ENCODE measurements around the gene SERPINF2. TPM values are rescaled to one million over a fixed set of nuclear protein-coding genes. Genes with fewer than 3 reads are reported as not detected.
"Not testable (repeated sequence)": the region's sequence is repeated elsewhere in the genome, so short reads cannot be mapped to it uniquely, and the experiment has no call there.

The SERPINF2 gene
- total RNA-seq, 2 donors from 2014 or later, result 1.0 to 1.7 TPM

DNA sequence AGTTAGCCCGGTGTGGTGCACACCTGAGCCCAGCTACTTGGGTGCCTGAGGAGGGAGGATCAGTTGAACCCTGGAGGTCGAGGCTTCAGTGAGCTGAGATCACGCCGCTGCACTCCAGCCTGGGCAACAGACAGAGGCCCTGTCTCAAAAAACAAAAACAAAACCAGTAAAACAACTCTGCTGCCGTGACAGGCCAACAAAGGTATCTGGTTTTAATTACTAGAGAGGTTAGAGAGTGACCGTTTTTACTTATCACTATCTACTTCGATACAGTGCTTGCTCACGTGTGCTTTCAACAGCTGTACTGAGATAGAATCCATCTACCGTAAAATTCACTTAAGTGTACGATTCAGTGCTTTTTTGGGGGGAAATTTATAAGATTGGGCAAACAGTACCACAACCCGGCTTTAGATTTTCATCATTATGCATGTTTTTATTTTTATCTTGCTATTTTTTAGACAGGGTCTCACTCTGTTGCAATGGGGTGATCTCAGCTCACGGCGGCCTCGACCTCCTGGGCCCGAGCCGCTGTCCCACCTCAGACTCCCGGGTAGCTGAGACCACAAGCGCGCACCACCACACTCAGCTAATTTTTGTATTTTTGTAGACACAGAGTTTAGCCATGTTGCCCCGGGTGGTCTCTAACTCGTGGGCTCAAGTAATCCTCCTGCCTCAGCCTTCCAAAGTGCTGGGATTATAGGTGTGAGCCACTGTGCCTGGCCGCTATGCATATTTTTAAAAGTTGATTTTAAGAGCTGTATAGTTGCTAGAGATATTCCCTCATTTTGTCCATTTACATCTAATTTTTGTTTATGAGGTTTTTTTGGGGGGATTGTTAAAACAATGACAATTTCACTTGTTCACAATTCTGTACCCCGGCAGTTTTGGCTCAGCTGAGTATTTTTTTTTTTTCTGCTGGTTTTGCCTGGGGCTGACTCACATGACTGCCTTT is 50.1 kb downstream of the SERPINF2 start:
- no peak overlapping the region for H3K27ac ChIP-seq
- intact Hi-C loops (cut with DNase I), result no loop called here
- TF ChIP-seq, protein P1, sequence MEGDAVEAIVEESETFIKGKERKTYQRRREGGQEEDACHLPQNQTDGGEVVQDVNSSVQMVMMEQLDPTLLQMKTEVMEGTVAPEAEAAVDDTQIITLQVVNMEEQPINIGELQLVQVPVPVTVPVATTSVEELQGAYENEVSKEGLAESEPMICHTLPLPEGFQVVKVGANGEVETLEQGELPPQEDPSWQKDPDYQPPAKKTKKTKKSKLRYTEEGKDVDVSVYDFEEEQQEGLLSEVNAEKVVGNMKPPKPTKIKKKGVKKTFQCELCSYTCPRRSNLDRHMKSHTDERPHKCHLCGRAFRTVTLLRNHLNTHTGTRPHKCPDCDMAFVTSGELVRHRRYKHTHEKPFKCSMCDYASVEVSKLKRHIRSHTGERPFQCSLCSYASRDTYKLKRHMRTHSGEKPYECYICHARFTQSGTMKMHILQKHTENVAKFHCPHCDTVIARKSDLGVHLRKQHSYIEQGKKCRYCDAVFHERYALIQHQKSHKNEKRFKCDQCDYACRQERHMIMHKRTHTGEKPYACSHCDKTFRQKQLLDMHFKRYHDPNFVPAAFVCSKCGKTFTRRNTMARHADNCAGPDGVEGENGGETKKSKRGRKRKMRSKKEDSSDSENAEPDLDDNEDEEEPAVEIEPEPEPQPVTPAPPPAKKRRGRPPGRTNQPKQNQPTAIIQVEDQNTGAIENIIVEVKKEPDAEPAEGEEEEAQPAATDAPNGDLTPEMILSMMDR (IDR thresholded peaks at IDR 0.05), result no peak
- H3K9ac ChIP-seq (ENCODE audit: low read depth in 2 of 2, low read length in 2 of 2), result no peak overlapping the region
- DNase-seq, result no peak
- no peaks in the 10 kb centered on the region for H3K27me3 ChIP-seq
- H3K4me1 ChIP-seq, result no peaks in the 10 kb centered on the region
- H3K9me3 ChIP-seq, result no peaks in the 10 kb centered on the region
- H3K36me3 ChIP-seq, result no peaks in the 10 kb centered on the region
- H3K4me3 ChIP-seq, result no peak overlapping the region

DNA sequence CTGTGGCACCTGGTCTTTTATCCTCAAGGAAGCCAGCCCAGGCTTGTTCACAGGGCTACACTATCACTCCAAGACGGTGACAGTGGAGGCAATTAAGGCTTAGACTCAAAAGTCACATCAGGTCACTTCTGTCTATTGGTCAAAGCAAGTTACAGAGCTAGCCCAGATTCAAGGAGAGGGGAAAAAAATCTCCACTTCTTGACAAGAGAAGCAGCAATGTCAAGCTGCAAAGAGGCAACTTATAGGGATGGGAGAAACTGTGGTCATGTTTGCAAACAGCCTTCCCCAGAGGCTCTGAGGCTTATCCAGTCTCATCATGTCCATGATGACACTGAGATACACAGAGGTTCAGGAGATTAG is 50.8 kb downstream of the SERPINF2 start:
- DNase-seq, result no peak
- intact Hi-C loops (cut with DNase I), result no loop called here
- H3K27ac ChIP-seq, result no peak overlapping the region
- no peak overlapping the region for H3K9ac ChIP-seq (ENCODE audit: low read depth in 2 of 2, low read length in 2 of 2)
- H3K4me1 ChIP-seq, result no peaks in the 10 kb centered on the region
- H3K27me3 ChIP-seq, result no peaks in the 10 kb centered on the region
- no peak overlapping the region for H3K4me3 ChIP-seq
- H3K9me3 ChIP-seq, result no peaks in the 10 kb centered on the region
- TF ChIP-seq, protein P1 (IDR thresholded peaks at IDR 0.05), result no peak
- H3K36me3 ChIP-seq, result no peaks in the 10 kb centered on the region

DNA sequence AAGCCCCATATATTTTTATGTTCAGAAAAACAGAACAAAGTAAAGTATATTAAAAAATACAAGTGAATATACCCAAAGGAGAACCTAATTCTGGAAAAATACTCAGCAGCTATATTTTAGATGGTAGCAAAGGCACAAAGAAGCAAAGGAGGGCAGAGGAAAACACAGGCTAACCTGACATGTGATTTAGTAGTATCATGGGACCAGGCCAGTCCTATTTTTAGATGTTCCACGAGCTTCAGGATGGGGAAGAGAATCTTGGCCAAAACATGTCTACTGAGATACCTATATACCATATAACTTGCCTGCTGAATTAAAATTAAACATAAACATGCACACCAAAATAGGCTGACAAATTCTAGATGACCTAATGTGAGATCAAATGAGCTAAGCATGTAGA is 54.1 kb downstream of the SERPINF2 start:
- Histone ChIP-seq H3K9ac (ENCODE audit: low read depth in 2 of 2, low read length in 2 of 2) (no peak overlapping the region), H3K36me3 (peaks cover 3% of the 10 kb centered on the region), H3K4me1 (no peaks in the 10 kb centered on the region), H3K4me3 (no peak overlapping the region), H3K9me3 (no peaks in the 10 kb centered on the region), H3K27ac (no peak overlapping the region), H3K27me3 (no peaks in the 10 kb centered on the region)
- TF ChIP-seq, protein P1 (IDR thresholded peaks at IDR 0.05), result no peak
- intact Hi-C loops (cut with DNase I), result no loop called here
- DNase-seq, result no peak

DNA sequence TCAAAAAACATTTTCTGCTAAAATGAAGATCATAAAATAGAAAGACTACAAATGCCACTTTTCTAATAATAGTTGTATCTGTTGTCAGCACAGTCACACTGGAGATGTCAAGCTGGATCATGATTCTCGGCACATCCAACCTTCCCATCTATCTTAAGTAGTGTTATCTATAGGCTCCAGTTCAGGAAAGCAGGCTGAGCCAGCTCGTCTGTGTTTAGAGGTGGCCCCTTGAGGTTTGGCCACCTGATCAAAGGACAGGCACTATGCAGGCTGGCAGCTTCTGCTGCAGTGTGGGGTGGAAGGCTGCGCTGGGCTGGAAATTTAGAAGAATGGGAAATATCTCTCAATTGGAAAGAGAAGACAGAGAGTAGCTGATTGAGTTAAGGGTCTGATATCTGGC is 54.7 kb downstream of the SERPINF2 start:
- no peaks in the 10 kb centered on the region for H3K27me3 ChIP-seq
- no peaks in the 10 kb centered on the region for H3K9me3 ChIP-seq
- DNase-seq, result no peak
- intact Hi-C loops (cut with DNase I), result no loop called here
- no peak overlapping the region for H3K4me3 ChIP-seq
- H3K36me3 ChIP-seq, result peaks cover 3% of the 10 kb centered on the region
- no peak overlapping the region for H3K9ac ChIP-seq (ENCODE audit: low read depth in 2 of 2, low read length in 2 of 2)
- H3K4me1 ChIP-seq, result no peaks in the 10 kb centered on the region
- TF ChIP-seq, protein P1 (IDR thresholded peaks at IDR 0.05), result no peak
- no peak overlapping the region for H3K27ac ChIP-seq

DNA sequence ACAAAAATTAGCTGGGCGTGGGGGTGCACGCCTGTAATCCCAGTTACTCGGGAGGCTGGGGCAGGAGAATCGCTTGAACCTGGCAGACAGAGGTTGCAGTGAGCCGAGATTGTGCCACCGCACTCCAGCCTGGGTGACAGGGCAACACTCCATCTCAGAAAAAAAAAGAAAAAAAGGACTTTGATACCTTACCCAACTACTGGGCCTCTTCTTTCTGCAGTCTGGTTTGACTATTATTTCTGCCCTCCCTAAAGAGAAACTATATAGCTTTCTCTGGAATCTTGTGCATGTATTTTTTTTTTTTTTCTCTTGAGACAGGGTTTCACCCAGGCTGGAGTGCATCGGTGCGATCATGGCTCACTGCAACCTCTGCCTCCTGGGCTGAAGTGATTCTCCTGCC is 55.2 kb downstream of the SERPINF2 start:
- H3K4me3 ChIP-seq; H3K27ac ChIP-seq; H3K27me3 ChIP-seq; DNase-seq; intact Hi-C loops (cut with DNase I); H3K9me3 ChIP-seq; H3K36me3 ChIP-seq; H3K9ac ChIP-seq (ENCODE audit: low read depth in 2 of 2, low read length in 2 of 2); H3K4me1 ChIP-seq: not testable (repeated sequence)

DNA sequence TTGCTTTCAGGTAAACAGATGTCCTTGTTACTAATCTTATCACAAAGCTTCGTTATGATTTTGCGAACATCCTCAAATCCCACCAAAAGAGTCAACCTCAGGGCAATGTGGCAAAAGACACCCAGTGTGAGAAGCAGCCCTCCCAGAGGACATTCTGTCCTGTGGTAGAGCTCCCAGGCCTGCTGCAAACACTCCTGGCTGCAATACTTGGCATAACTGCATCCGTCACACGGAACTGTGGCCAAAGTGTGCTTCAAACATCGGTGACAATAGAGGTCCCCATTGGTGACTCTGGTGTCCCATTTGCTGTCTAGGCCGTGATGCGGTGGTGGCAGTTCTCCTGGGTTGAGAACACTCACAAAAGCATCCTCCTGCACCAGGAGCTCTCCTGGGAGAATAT is 57.6 kb downstream of the SERPINF2 start:
- Histone ChIP-seq H3K9ac (ENCODE audit: low read depth in 2 of 2, low read length in 2 of 2) (no peak overlapping the region), H3K4me3 (no peak overlapping the region), H3K27me3 (no peaks in the 10 kb centered on the region), H3K36me3 (peaks cover 3% of the 10 kb centered on the region), H3K4me1 (no peaks in the 10 kb centered on the region), H3K9me3 (no peaks in the 10 kb centered on the region), H3K27ac (no peak overlapping the region)
- DNase-seq, result no peak
- TF ChIP-seq, protein P1 (IDR thresholded peaks at IDR 0.05), result no peak
- intact Hi-C loops (cut with DNase I), result no loop called here
